Cardiac muscle cell (in vitro differentiated cells and primary cell): ENCODE measurements around the gene EHD4. TPM values are rescaled to one million over a fixed set of nuclear protein-coding genes. Genes with fewer than 3 reads are reported as not detected.

Source experiments
- DNase-seq, 2 donors: peaks; one replicate each; pipeline versions ENCODE4 v3.0.0 to v3.0.0-alpha.2; 2010 to 2017; ENCODE audit warnings: low read depth in 1 of 2, low spot score in 1 of 2
- H3K27ac ChIP-seq: fragments of 200-600 bp; sonication (generic); 2 replicates; pipeline ENCODE4 v1.5.1; 2016
- H3K27me3 ChIP-seq: fragments of 200-600 bp; sonication (generic); 2 replicates; pipeline ENCODE4 v1.6.0; 2016; ENCODE audit warnings: control low read depth
- H3K36me3 ChIP-seq: fragments of 200-600 bp; sonication (generic); 2 replicates; pipeline ENCODE4 v1.5.1; 2016; ENCODE audit warnings: control low read depth
- H3K4me1 ChIP-seq: fragments of 200-600 bp; sonication (generic); 2 replicates; pipeline ENCODE4 v1.8.1; 2017; ENCODE audit warnings: low read depth, mild to moderate bottlenecking, mixed run types
- H3K4me3 ChIP-seq: fragments of 200-600 bp; sonication (generic); 2 replicates; pipeline ENCODE4 v1.5.1; 2016; ENCODE audit warnings: mild to moderate bottlenecking
- H3K9me3 ChIP-seq: fragments of 200-600 bp; sonication (generic); 2 replicates; pipeline ENCODE4 v1.5.1; 2017; ENCODE audit warnings: low read depth, mild to moderate bottlenecking, control low read depth
- CTCF ChIP-seq: IDR thresholded peaks from 2 replicates; pipeline ENCODE4 v1.5.1; 2012; ENCODE audit warnings: low read depth, mild to moderate bottlenecking, low read length
- polyA plus RNA-seq: library from polyadenylated mRNA; unstranded; fragments of >200 nt; fragmentation: Nextera tagmentation; extraction: Ambion mirVana; gene quantifications from 2 replicates; pipeline ENCODE4 v1.2.1, GENCODE V29; 2016
- total RNA-seq: library from RNA; depleted of rRNA; stranded (reverse); fragments of >200 nt; gene quantifications from 2 replicates; pipeline ENCODE4 v1.2.3, GENCODE V29; 2016

The EHD4 gene
- total and polyA plus RNA-seq, 2 experiments from 2014 or later, result 47.4 to 56.4 TPM

GRCh38 chr15:41878355-41878699, 94.0 kb downstream of the EHD4 start:
- TF ChIP-seq CTCF, result no peak
- Histone ChIP-seq H3K36me3 (no peaks in the 10 kb centered on the region), H3K27me3 (peaks cover 36% of the 10 kb centered on the region), H3K4me1 (peaks cover 20% of the 10 kb centered on the region), H3K27ac (no peak overlapping the region), H3K4me3 (no peak overlapping the region), H3K9me3 (no peaks in the 10 kb centered on the region)
- DNase-seq, result no peak

- no peaks in the 10 kb centered on the region for H3K9me3 ChIP-seq
- TF ChIP-seq CTCF, result no peak
- DNase-seq, result no peak
- peaks cover 18% of the 10 kb centered on the region for H3K4me1 ChIP-seq
- H3K36me3 ChIP-seq, result no peaks in the 10 kb centered on the region
- no peak overlapping the region for H3K4me3 ChIP-seq
- no peak overlapping the region for H3K27ac ChIP-seq
- peaks cover 31% of the 10 kb centered on the region for H3K27me3 ChIP-seq
Observed at GRCh38 chr15:41877631-41878354, 94.6 kb downstream of the EHD4 start.

- Histone ChIP-seq H3K4me3 (no peak overlapping the region), H3K9me3 (no peaks in the 10 kb centered on the region), H3K27ac (no peak overlapping the region), H3K4me1 (peaks cover 9% of the 10 kb centered on the region), H3K27me3 (peaks cover 20% of the 10 kb centered on the region), H3K36me3 (no peaks in the 10 kb centered on the region)
- TF ChIP-seq CTCF, result no peak
- DNase-seq, result no peak
Observed at GRCh38 chr15:41876689-41877088, 95.7 kb downstream of the EHD4 start.

- TF ChIP-seq CTCF, result no peak
- DNase-seq, result no peak
- peaks cover 9% of the 10 kb centered on the region for H3K4me1 ChIP-seq
- H3K4me3 ChIP-seq, result no peak overlapping the region
- H3K36me3 ChIP-seq, result no peaks in the 10 kb centered on the region
- no peaks in the 10 kb centered on the region for H3K9me3 ChIP-seq
- H3K27me3 ChIP-seq, result peaks cover 13% of the 10 kb centered on the region
- H3K27ac ChIP-seq, result no peak overlapping the region
Observed at GRCh38 chr15:41876007-41876406, 96.3 kb downstream of the EHD4 start.

- Histone ChIP-seq H3K4me1 (peaks cover 9% of the 10 kb centered on the region), H3K27ac (no peak overlapping the region), H3K4me3 (no peak overlapping the region), H3K9me3 (no peaks in the 10 kb centered on the region), H3K36me3 (no peaks in the 10 kb centered on the region), H3K27me3 (peaks cover under 1% of the 10 kb centered on the region)
- DNase-seq, result no peak
- TF ChIP-seq CTCF, result no peak
Observed at GRCh38 chr15:41874736-41875135, 97.6 kb downstream of the EHD4 start.
